Hematopoietic multipotent progenitor cell treated with erythropoietin and hydrocortisone succinate and interleukin-3 and kit ligand, for 17 days (in vitro differentiated cells): ENCODE results near the gene RPL29.
A peak's percentile ranks its signal among the peaks of the same experiment; 100 is the strongest.
"Not testable (repeated sequence)": the region's sequence is repeated elsewhere in the genome, so short reads cannot be mapped to it uniquely, and the experiment has no call there.

ENCODE experiments used
- DNase-seq: peaks from one replicate; pipeline ENCODE4 v3.0.0-alpha.2; 2015; ENCODE audit warnings: low spot score

RPL29 gene

GRCh38 chr3:51995346-51996163 is at the start of gene RPL29:
Gene RPL29 (minus strand): TSS chr3:51995895. CDS start chr3:51995461, 434 bp downstream.
- DNase-seq, result peak; percentile 90

- no peak for DNase-seq
Measured at GRCh38 chr3:52044869-52045619, 49.3 kb upstream of the RPL29 start.

- no peak for DNase-seq
Measured at GRCh38 chr3:52043750-52044149, 48.1 kb upstream of the RPL29 start.

GRCh38 chr3:52043039-52043438 is 47.3 kb upstream of the RPL29 start:
- DNase-seq, result not testable (repeated sequence)

- no peak for DNase-seq
Measured at GRCh38 chr3:52041118-52041731, 45.5 kb upstream of the RPL29 start.

GRCh38 chr3:52040600-52040999 is 44.9 kb upstream of the RPL29 start:
- DNase-seq, result no peak

GRCh38 chr3:52039846-52040245 is 44.2 kb upstream of the RPL29 start:
- no peak for DNase-seq

GRCh38 chr3:52039426-52039825 is 43.7 kb upstream of the RPL29 start:
- DNase-seq, result no peak

GRCh38 chr3:52038227-52038626 is 42.5 kb upstream of the RPL29 start:
- no peak for DNase-seq

GRCh38 chr3:52037291-52037690 is 41.6 kb upstream of the RPL29 start:
- no peak for DNase-seq

- DNase-seq, result no peak
Measured at GRCh38 chr3:52036829-52037228, 41.1 kb upstream of the RPL29 start.

GRCh38 chr3:52036222-52036694 is 40.6 kb upstream of the RPL29 start:
- no peak for DNase-seq

- DNase-seq, result no peak
Measured at GRCh38 chr3:52034651-52035050, 39.0 kb upstream of the RPL29 start.

- DNase-seq, result no peak
Measured at GRCh38 chr3:52034212-52034611, 38.5 kb upstream of the RPL29 start.

- not testable (repeated sequence) for DNase-seq
Measured at GRCh38 chr3:52033748-52034147, 38.1 kb upstream of the RPL29 start.

GRCh38 chr3:52032702-52033408 is 37.2 kb upstream of the RPL29 start:
- DNase-seq, result no peak

GRCh38 chr3:52031896-52032295 is 36.2 kb upstream of the RPL29 start:
- no peak for DNase-seq

- DNase-seq, result no peak
Measured at GRCh38 chr3:52030714-52031310, 35.1 kb upstream of the RPL29 start.

GRCh38 chr3:52029535-52029934 is 33.8 kb upstream of the RPL29 start:
- no peak for DNase-seq

GRCh38 chr3:52029053-52029452 is 33.4 kb upstream of the RPL29 start:
- DNase-seq, result no peak

- no peak for DNase-seq
Measured at GRCh38 chr3:52028572-52028971, 32.9 kb upstream of the RPL29 start.

- no peak for DNase-seq
Measured at GRCh38 chr3:52026041-52026440, 30.3 kb upstream of the RPL29 start.
